Vagina (tissue), 2 donors: ENCODE data around the gene ADAMTS9. TPM values are rescaled to one million over a fixed set of nuclear protein-coding genes. Genes with fewer than 3 reads are reported as not detected.

ENCODE experiments used
- DNase-seq, 2 donors: peaks; one replicate each; pipeline ENCODE4 v3.0.0-alpha.2; 2017; ENCODE audit errors: extremely low spot score in 2 of 2
- H3K27ac ChIP-seq: fragments of 200-600 bp; sonication (generic); one replicate; pipeline ENCODE4 v1.5.1; 2019
- H3K27me3 ChIP-seq: fragments of 200-600 bp; sonication (generic); one replicate; pipeline ENCODE4 v1.5.1; 2019
- H3K36me3 ChIP-seq, 2 donors: fragments of 200-600 bp; sonication (generic); one replicate each; pipeline ENCODE4 v1.5.1; 2017 to 2019
- H3K4me1 ChIP-seq: fragments of 200-600 bp; sonication (generic); one replicate; pipeline ENCODE4 v1.5.1; 2019
- H3K4me3 ChIP-seq, 2 donors: fragments of 200-600 bp; sonication (generic); 1 replicate in 1 of 2; 2 replicates in 1 of 2; pipeline ENCODE4 v1.5.1; 2016 to 2019
- H3K9me3 ChIP-seq: fragments of 200-600 bp; sonication (generic); one replicate; pipeline ENCODE4 v1.5.1; 2019
- CTCF ChIP-seq, 3 experiments: fragments of 450-650 bp in 2 of 3; fragments of 200-600 bp in 1 of 3; sonication (generic) in 1 of 3; IDR thresholded peaks; one replicate each; pipeline ENCODE4 v1.5.1; 2017 to 2019; ENCODE audit warnings: antibody characterized with exemption in 3 of 3, mild to moderate bottlenecking in 2 of 3, moderate library complexity in 2 of 3
- POLR2A ChIP-seq, 2 donors: fragments of 450-650 bp; IDR thresholded peaks; one replicate each; pipeline ENCODE4 v1.6.1; 2017; ENCODE audit warnings: antibody characterized with exemption in 2 of 2, mild to moderate bottlenecking in 2 of 2, moderate library complexity in 2 of 2
- POLR2AphosphoS5 ChIP-seq, 2 donors: sonication (generic); formaldehyde crosslinking; IDR thresholded peaks; one replicate each; pipeline ENCODE4 v1.9.0; 2017; ENCODE audit warnings: antibody characterized with exemption in 2 of 2, mild to moderate bottlenecking in 2 of 2, low read depth in 1 of 2; ENCODE audit not compliant: insufficient read depth in 1 of 2
- intact Hi-C: fragments of 100-400 bp; cut with DNase I; formaldehyde crosslinking; loops from one replicate; pipeline ENCODE4 v1.15.1; 2023
- total RNA-seq: library from RNA; depleted of rRNA; stranded (reverse); fragments of >200 nt; gene quantifications from one replicate; pipeline ENCODE4 v1.2.3, GENCODE V29; 2016

Gene ADAMTS9
- total RNA-seq, 1 donor from 2014 or later, result 118 TPM

DNA sequence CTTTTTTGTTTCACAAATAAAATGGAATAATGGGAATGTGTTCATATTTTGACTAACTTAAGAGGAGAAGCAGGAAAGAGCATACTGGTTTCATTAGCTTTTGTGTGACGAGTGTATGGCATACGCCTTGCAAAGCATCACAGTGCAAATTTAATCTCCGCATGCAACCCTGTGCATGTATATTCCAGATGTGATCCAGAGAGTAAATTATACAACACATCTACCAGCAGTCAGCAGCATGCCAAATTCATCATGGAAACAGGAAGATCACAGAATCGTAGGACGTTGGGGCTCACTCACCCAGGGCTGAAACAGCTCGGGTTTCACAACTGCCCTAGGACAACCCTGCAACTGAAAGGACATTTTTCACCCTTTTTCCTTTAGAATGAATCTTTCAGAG, 53.4 kb downstream of the ADAMTS9 start:
- DNase-seq, result no peak
- peaks cover 0 to 15% of the 10 kb centered on the region in 2 donors for H3K36me3 ChIP-seq
- H3K4me3 ChIP-seq, result no peak overlapping the region
- no peak overlapping the region for H3K27ac ChIP-seq
- no peaks in the 10 kb centered on the region for H3K27me3 ChIP-seq
- H3K9me3 ChIP-seq, result no peaks in the 10 kb centered on the region
- no peaks in the 10 kb centered on the region for H3K4me1 ChIP-seq
- intact Hi-C loops, result no loop called here
- TF ChIP-seq CTCF (IDR thresholded peaks at IDR 0.05) (no peak), POLR2AphosphoS5 (IDR thresholded peaks at IDR 0.05; ENCODE audit: insufficient read depth in 1 of 2, low read depth in 1 of 2) (no peak), POLR2A (IDR thresholded peaks at IDR 0.05) (no peak)

DNA sequence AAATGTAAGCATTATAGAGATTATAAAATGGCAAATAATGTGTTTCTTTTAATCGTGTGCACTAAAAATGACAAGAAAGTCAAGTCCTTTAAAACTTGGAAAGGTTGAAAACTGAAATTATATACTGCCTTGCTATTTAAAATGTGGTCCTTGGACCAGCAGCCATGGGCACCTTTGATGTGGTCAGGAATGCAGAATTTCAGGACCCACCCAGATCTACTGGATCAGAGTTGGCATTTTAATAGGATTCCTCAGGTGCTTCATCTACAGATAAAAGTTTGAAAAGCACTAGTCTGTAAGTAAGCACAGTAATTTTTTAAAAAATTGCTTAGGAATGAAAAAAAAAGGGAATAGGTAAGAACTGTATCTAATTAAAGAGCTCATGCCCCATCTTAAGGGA, 55.8 kb downstream of the ADAMTS9 start:
- H3K36me3 ChIP-seq, result peaks cover 0 to 20% of the 10 kb centered on the region in 2 donors

DNA sequence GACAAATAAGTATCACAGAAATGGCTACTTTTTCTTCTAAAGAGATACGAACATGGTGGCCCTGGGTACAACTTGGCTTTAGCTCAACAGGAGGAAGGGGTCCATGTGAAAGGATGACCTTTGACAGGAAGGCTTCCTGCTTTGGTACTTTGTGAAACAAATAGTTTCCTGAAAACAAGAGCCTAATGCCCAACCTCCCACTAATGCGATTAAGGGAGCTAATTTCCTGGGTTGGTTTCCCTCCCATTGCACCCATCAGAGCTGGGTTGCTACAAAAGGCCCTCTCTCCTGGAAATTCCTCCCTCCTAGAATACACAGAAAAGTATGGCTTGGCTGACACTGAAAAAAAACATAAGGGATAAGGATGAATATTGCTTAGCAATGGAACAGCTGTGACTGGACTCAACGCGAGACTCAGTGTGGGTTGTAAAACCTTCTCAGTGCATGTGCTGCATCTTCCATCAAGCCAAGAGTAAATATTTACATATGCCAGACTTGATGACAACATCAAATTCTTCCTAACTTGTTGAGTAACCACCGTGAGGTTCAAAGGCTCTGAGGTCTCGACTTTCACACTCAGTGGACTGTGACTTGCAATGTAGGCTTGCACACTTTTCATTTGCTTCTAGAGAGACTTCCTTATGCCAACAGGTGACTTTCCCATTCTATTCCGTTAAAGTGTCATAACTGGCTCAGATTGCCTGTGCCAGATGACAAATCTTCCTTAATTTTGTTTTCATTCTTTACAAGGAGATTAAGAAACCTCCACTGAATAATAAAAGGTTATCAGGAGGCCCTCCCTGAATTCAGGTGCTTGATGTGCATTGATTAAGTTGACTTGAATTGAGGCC, 60.1 kb downstream of the ADAMTS9 start:
- DNase-seq, result no peak
- Histone ChIP-seq H3K27ac (no peak overlapping the region), H3K4me3 (no peak overlapping the region), H3K9me3 (no peaks in the 10 kb centered on the region), H3K36me3 (peaks cover 0 to 15% of the 10 kb centered on the region in 2 donors), H3K4me1 (no peaks in the 10 kb centered on the region), H3K27me3 (no peaks in the 10 kb centered on the region)
- TF ChIP-seq POLR2A (IDR thresholded peaks at IDR 0.05) (no peak), POLR2AphosphoS5 (IDR thresholded peaks at IDR 0.05; ENCODE audit: insufficient read depth in 1 of 2, low read depth in 1 of 2) (no peak), CTCF (IDR thresholded peaks at IDR 0.05) (no peak)
- intact Hi-C loops, result no loop called here

More for the DNA sequence above, 55.8 kb downstream of the ADAMTS9 start:
- H3K4me1 ChIP-seq, result no peaks in the 10 kb centered on the region
- H3K27ac ChIP-seq, result no peak overlapping the region
- no peak overlapping the region for H3K4me3 ChIP-seq
- H3K9me3 ChIP-seq, result no peaks in the 10 kb centered on the region
- TF ChIP-seq POLR2AphosphoS5 (IDR thresholded peaks at IDR 0.05; ENCODE audit: insufficient read depth in 1 of 2, low read depth in 1 of 2), result no peak
- H3K27me3 ChIP-seq, result no peaks in the 10 kb centered on the region
- intact Hi-C loops, result no loop called here
- DNase-seq, result no peak

DNA sequence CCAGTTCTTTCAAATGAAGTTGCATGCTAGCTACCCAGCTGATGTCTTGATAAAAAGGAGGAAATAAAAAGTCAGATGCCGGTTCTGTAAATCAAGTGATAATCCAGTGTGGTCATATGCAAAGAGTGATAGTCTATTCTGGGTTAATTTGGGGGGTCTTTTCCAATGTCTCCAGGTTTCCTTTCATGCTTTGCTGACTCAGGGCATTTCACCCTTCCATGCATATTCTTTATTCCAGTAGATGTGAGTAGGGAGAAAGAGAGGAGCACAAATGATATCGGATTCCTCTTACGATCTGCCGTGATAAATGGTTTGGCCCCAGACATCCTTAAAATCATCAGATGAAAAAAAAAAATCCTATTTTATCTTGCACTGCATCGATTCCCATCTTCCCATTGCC, 60.8 kb downstream of the ADAMTS9 start:
- H3K4me1 ChIP-seq, result no peaks in the 10 kb centered on the region
- no peak overlapping the region for H3K27ac ChIP-seq
- intact Hi-C loops, result no loop called here
- TF ChIP-seq CTCF (IDR thresholded peaks at IDR 0.05) (no peak), POLR2A (IDR thresholded peaks at IDR 0.05) (no peak), POLR2AphosphoS5 (IDR thresholded peaks at IDR 0.05; ENCODE audit: insufficient read depth in 1 of 2, low read depth in 1 of 2) (no peak)
- no peaks in the 10 kb centered on the region for H3K9me3 ChIP-seq
- H3K4me3 ChIP-seq, result no peak overlapping the region
- peaks cover 0 to 13% of the 10 kb centered on the region in 2 donors for H3K36me3 ChIP-seq
- no peaks in the 10 kb centered on the region for H3K27me3 ChIP-seq
- no peak for DNase-seq

GRCh38 chr3:64625381-64625780, 62.4 kb downstream of the ADAMTS9 start:
- TF ChIP-seq POLR2AphosphoS5 (IDR thresholded peaks at IDR 0.05; ENCODE audit: insufficient read depth in 1 of 2, low read depth in 1 of 2) (no peak), POLR2A (IDR thresholded peaks at IDR 0.05) (no peak), CTCF (IDR thresholded peaks at IDR 0.05) (no peak)
- H3K4me1 ChIP-seq, result no peaks in the 10 kb centered on the region
- H3K36me3 ChIP-seq, result peaks cover 0 to 11% of the 10 kb centered on the region in 2 donors
- H3K4me3 ChIP-seq, result no peak overlapping the region
- no peaks in the 10 kb centered on the region for H3K27me3 ChIP-seq
- no peak for DNase-seq
- intact Hi-C loops, result no loop called here
- no peak overlapping the region for H3K27ac ChIP-seq
- H3K9me3 ChIP-seq, result no peaks in the 10 kb centered on the region
